Chondrocyte (in vitro differentiated cells): ENCODE data around the gene KCNJ1. TPM values are rescaled to one million over a fixed set of nuclear protein-coding genes. Genes with fewer than 3 reads are reported as not detected.

Experiments used
- DNase-seq: peaks from one replicate; pipeline ENCODE4 v3.0.0; 2021; ENCODE audit warnings: mixed read lengths, low spot score
- H3K27ac Mint-ChIP-seq: one replicate; pipeline ENCODE4 v1.8.0; 2021; ENCODE audit warnings: mild to moderate bottlenecking, moderate library complexity, mixed read lengths; ENCODE audit not compliant: unreplicated experiment
- H3K27me3 Mint-ChIP-seq: 2 replicates; pipeline ENCODE4 v1.8.0; 2021; ENCODE audit warnings: low read depth, mixed read lengths
- H3K36me3 Mint-ChIP-seq: 2 replicates; pipeline ENCODE4 v1.8.0; 2021; ENCODE audit warnings: low read depth, mixed read lengths
- H3K4me1 Mint-ChIP-seq: 2 replicates; pipeline ENCODE4 v1.8.0; 2021; ENCODE audit warnings: low read depth, mild to moderate bottlenecking, mixed read lengths
- H3K4me3 Mint-ChIP-seq: one replicate; pipeline ENCODE4 v1.8.0; 2021; ENCODE audit warnings: mild to moderate bottlenecking, moderate library complexity, mixed read lengths; ENCODE audit not compliant: unreplicated experiment
- H3K9me3 Mint-ChIP-seq: 2 replicates; pipeline ENCODE4 v1.8.0; 2021; ENCODE audit warnings: low read depth, mixed read lengths
- total RNA-seq: library from RNA; stranded (reverse); gene quantifications from 3 replicates; pipeline ENCODE4 v1.2.1, GENCODE V29; 2021
- TF ChIP-seq, protein P1 (sequence below): fragments of 200-600 bp; sonication (generic); IDR thresholded peaks from 2 replicates; pipeline ENCODE4 v1.5.0; 2021; ENCODE audit warnings: antibody characterized with exemption, mild to moderate bottlenecking, moderate library complexity

KCNJ1 gene
- total RNA-seq, 1 donor from 2014 or later = not detected

DNA sequence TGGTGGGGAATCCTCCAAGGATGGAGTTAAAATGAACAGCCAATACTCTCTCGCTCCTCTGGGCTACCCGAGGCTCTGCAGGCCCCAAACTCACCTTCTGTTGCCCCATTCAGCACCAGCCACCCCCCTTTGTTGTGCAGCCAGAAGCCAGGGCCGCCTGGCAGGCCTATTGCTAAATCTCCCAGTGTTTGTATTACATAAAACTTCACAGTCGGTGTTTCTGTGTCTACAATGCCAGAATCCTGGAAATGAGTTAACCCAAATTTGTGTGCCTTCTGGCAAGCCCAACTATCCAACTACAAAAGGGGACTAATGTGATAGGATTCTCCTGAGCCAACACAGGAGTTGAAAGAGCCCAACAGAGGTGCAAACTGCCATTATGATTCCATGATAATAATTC lies 33.4 kb upstream of the KCNJ1 start:
- DNase-seq = no peak
- Mint-ChIP-seq H3K9me3 (no peaks in the 10 kb centered on the region), H3K36me3 (no peaks in the 10 kb centered on the region), H3K4me3 (no peak overlapping the region), H3K4me1 (peaks cover 26% of the 10 kb centered on the region), H3K27ac (no peak overlapping the region), H3K27me3 (peaks cover 5% of the 10 kb centered on the region)
- TF ChIP-seq, protein P1, sequence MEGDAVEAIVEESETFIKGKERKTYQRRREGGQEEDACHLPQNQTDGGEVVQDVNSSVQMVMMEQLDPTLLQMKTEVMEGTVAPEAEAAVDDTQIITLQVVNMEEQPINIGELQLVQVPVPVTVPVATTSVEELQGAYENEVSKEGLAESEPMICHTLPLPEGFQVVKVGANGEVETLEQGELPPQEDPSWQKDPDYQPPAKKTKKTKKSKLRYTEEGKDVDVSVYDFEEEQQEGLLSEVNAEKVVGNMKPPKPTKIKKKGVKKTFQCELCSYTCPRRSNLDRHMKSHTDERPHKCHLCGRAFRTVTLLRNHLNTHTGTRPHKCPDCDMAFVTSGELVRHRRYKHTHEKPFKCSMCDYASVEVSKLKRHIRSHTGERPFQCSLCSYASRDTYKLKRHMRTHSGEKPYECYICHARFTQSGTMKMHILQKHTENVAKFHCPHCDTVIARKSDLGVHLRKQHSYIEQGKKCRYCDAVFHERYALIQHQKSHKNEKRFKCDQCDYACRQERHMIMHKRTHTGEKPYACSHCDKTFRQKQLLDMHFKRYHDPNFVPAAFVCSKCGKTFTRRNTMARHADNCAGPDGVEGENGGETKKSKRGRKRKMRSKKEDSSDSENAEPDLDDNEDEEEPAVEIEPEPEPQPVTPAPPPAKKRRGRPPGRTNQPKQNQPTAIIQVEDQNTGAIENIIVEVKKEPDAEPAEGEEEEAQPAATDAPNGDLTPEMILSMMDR = no peak

DNA sequence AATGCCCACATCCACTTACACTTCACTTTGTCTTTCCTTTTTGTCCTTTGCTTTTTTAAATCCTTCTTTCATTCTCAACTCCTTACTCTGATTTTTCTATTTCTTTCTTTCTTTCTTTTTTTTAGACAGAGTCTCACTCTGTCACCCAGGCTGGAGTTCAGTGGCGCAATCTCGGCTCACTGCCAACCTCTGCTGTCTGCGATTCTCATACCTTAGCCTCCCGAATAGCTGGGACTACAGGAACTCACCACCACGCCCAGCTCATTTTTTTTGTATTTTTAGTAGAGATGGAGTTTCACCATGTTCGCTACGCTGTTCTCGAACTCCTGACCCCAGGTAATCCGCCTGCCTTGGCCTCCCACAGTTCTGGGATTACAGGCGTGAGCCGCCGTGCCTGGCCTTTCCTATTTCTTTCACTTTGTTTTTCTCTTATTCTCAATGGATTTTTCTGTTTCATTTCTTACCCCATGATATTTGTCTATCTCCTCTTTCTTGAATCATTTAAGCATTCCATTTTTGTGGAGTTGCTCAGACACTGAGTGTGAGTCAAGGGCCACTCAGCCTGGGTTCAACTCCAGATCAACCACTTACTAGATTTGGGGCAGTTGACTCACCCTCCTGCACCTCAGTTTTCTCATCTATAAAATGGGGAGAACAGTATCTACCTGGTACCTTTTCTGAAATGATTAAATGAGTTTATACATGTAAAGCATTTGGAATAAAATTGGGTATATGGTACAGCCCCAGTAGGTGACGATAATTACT lies 31.7 kb upstream of the KCNJ1 start:
- H3K36me3 Mint-ChIP-seq = no peaks in the 10 kb centered on the region
- no peak overlapping the region for H3K27ac Mint-ChIP-seq
- no peaks in the 10 kb centered on the region for H3K9me3 Mint-ChIP-seq
- peaks cover 14% of the 10 kb centered on the region for H3K4me1 Mint-ChIP-seq
- H3K4me3 Mint-ChIP-seq = no peak overlapping the region
- H3K27me3 Mint-ChIP-seq = peaks cover 5% of the 10 kb centered on the region
- no peak for DNase-seq
- TF ChIP-seq, protein P1 = no peak

DNA sequence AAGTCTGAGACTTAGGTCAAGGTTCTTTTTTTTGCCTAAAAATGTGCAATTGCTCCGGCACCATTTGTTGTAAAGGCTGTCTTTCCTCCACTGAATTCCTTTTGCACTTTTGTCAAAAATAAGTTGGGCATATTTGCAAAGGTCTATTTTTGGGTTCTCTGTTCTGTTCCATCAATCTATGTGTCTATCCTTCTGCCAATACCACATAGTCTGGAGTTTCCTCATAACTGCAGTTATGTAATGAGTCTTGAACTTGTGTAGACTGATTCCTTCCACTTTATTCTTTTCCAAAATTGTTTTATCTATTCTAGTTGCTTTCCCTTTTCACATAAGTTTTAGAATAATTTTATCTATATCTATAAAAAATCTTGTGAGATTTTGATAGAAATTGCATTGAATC lies 30.7 kb upstream of the KCNJ1 start:
- Mint-ChIP-seq H3K9me3 (no peaks in the 10 kb centered on the region), H3K27me3 (peaks cover 5% of the 10 kb centered on the region), H3K4me1 (peaks cover 5% of the 10 kb centered on the region), H3K4me3 (no peak overlapping the region), H3K36me3 (no peaks in the 10 kb centered on the region), H3K27ac (no peak overlapping the region)
- TF ChIP-seq, protein P1 = no peak
- no peak for DNase-seq

DNA sequence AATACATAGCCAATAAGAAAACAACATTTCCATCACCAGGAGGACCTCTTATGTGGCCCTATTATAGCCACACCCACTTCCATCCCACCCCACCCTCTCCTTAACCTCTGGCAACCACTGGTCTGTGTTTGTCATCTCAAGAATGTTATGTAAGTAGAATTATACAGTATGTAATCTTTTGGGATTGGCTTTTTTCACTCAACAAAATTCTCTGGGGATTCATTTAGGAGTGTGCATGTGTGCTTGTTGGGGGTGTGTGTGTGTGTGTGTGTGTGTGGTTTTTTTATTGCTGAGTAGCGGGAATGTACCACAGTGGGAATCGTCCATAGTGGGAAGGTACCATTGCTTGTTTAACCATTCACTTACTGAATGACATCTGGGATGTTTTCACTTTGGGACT lies 29.3 kb upstream of the KCNJ1 start:
- Mint-ChIP-seq H3K4me1 (no peaks in the 10 kb centered on the region), H3K27me3 (peaks cover 3% of the 10 kb centered on the region), H3K36me3 (no peaks in the 10 kb centered on the region), H3K27ac (no peak overlapping the region), H3K9me3 (no peaks in the 10 kb centered on the region), H3K4me3 (no peak overlapping the region)
- TF ChIP-seq, protein P1 = no peak
- no peak for DNase-seq

DNA sequence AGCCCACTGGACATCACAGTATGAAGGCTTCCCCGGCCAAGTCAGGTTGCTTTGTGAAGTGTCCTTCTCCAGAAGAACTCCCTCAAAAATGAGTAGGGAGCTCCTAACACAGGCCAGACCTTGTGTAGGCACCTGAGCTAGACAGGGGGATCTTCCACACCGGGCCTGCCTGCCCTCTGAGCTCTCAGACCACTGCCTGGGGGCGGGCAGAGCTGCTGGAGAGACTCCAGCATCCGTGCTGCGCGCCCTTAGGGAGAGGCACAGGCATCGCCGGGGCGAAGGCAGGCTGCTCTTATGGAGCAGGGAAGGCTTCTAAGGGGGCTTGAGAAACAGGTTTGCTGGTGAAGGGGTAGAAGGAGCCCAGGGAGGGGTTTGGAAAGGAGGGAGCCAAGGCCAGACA lies 28.4 kb upstream of the KCNJ1 start:
- no peak for DNase-seq
- Mint-ChIP-seq H3K9me3 (no peaks in the 10 kb centered on the region), H3K4me3 (no peak overlapping the region), H3K27ac (no peak overlapping the region), H3K4me1 (no peaks in the 10 kb centered on the region), H3K36me3 (no peaks in the 10 kb centered on the region), H3K27me3 (peaks cover 3% of the 10 kb centered on the region)
- TF ChIP-seq, protein P1 = no peak
